HUDEP-2 (cell line): ENCODE data around the gene TOMM7.
"Not testable (repeated sequence)": the region's sequence is repeated elsewhere in the genome, so short reads cannot be mapped to it uniquely, and the experiment has no call there.

ENCODE experiments used
- DNase-seq, 76 experiments: peaks; one replicate each; lab custom pipeline; 2025; ENCODE audit not compliant: unreplicated experiment in 76 of 76; lab: John Stamatoyannopoulos, UW

TOMM7 gene

DNA sequence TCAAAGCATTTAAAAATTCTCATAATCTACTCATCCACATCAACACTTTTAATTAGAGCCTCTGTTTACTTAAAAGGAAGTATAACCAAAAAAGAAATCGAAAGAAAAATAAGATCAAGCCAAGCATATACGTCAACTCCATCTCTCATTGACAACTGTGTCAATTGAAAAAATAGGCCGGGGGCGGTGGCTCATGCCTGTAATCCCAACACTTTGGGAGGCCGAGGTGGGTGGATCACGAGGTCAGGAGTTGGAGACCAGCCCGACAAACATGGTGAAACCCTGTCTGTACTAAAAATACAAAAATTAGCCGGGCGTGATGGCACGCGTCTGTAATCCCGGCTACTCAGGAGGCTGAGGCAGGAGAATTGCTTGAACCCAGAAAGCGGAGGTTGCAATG lies 32.0 kb downstream of the TOMM7 start:
- not testable (repeated sequence) for DNase-seq

DNA sequence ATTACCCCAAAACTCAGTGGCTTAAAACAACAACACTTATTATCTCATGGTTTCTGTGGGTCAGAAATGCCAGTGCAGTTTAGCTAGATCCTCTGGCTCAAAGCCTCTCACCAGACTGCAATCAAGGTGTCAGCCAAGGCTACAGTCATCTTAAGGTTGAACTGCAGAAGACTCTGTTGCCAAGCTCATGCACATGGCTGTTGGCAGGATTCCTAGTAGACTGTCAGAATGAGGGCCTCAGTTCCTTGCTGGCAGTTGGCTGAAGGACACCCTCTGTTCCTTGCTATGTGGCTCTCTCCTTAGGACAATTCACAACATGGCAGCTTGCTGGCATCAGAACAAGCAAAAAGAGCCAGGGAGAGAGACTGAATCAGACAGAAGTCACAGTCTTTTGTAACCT lies 34.7 kb downstream of the TOMM7 start:
- no peak for DNase-seq

GRCh38 chr7:22786290-22786932 lies 36.2 kb downstream of the TOMM7 start:
- no peak for DNase-seq

- no peak for DNase-seq
These were observed 38.3 kb downstream of the TOMM7 start for GRCh38 chr7:22784346-22784745.

- no peak for DNase-seq
These were observed 39.2 kb downstream of the TOMM7 start for GRCh38 chr7:22783421-22783820.

DNA sequence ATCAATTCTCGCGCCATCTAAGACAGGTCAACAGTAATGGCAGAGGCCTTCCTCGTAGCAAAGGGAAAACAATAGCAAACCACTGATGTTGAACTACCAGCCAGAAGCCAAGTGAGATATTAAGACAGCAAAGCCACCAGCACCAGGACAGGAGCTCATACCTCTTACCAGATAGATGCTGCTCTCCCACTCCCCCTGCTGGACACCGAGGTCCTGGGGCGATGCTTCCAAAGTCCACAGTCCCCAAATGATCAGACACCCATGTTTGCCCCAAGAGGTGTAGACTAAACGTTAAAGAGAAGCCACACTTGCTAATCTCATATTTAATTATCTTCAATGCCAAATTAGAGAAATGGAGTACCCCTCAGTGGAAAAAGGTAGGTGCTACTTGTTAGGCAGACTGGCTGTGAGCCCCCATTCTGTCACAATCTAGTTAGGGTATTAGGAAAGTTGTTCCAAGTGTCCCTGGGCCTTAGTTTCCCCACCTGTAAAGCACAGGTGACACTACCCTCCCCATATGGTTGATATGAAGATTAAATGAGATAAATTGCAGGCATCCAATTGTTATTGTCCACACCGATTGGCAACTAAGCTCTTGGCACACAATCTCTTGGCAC lies 39.9 kb downstream of the TOMM7 start:
- peak in 68 of 76 experiments; percentile 2 to 77 (median 46) for DNase-seq

DNA sequence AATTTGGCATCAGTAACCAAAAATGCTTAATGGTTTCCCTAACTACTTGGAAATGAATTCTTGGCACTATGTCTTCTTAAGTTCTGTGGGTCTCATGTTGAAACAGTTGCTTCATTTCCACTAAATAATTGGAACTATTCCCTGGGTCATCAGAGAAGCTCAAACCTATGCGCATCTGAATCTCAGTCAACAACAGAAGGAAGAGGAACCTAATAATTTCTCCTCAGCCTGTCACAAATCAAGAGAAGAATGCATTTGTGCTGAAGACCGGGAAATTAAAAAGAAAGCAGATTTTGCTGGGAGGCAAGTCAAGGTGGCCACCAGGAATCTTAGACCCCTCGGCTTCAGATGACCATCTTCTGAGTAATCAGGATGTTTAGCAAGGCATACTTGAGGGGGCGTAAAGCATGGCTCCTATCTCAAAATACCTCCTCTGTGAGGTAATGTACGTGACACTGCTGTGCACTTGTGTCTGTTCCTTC lies 41.4 kb downstream of the TOMM7 start:
- DNase-seq: no peak

DNA sequence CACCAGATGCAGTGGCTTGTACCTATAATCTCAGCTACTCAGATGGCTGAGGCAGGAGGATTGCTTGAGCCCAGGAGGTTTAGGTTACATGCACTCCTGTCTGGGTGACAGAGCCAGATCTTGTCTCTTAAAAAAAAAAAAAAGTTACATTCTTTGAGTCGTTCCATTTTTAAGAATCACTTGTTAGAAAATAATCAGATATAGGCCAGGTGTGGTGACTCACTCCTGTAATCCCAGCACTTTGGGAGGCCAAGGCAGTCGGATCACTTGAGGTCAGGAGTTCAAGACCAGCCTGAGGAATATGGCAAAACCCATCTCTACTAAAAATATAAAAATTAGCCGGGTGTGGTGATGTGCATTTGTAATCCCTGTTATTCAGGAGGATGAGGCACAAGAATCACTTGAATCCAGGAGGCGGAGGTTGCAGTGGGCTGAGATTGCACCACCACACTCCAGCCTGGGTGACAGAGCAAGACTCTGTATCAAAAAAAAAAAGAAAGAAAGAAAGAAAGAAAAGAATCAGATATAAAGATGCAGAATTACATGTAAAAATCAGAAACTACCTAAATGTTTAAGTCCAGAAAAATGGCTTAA lies 42.8 kb downstream of the TOMM7 start:
- DNase-seq: not testable (repeated sequence)

DNA sequence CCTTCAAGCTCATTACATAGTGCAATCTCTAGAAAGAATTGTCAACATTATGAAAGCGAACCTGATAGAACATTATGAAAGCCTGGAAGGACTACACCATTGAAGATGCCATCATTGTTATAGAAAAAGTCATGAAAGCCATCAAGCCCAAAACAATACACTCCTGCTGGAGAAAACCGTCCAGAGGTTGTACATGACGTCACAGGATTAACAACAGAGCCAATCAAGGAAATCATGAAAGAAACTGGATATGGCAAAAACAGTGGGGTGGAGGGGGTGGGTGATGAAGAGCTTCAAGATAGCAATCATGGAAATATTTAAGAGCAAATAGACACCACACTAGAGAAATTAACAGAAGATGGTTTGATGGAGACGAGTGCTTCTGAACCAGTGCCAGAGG lies 45.7 kb downstream of the TOMM7 start:
- DNase-seq: no peak

DNA sequence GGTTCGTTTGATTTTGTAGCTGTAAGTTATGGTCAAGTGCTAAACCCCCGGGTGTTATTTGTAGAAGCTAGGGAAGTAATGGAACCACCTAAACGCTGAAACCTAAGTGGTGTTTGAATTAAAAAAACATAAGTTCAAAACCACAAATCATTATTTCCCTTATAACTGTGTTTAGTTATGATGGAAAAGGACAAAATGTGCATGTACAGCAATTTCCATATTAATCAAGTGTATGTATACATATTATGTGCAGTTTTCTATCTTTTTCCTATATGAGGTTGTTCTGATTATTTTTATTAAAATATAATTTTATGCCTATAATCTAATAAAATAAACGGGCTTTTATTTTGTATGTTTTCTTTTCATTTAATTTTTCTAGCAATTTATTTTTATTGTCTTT lies 49.8 kb downstream of the TOMM7 start:
- DNase-seq: no peak

DNA sequence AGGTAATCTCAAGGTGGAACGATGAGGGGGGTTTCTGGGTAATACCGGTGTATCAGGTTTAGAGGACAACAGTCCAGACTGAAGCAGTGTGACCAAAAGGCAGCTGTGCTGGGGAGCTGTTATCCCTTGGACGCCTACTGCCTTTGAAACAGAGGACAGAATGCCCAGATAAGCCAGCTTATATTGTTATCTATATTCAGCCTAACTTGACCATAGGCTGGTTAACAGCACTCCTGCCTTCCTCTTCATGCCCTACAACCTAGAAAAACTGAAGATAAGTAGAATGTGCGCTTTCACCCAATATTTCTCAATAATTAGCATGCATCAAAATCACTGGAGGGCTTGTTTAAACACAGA lies 50.8 kb downstream of the TOMM7 start:
- DNase-seq: peak in 6 of 76 experiments; percentile 6 to 19 (median 16)

DNA sequence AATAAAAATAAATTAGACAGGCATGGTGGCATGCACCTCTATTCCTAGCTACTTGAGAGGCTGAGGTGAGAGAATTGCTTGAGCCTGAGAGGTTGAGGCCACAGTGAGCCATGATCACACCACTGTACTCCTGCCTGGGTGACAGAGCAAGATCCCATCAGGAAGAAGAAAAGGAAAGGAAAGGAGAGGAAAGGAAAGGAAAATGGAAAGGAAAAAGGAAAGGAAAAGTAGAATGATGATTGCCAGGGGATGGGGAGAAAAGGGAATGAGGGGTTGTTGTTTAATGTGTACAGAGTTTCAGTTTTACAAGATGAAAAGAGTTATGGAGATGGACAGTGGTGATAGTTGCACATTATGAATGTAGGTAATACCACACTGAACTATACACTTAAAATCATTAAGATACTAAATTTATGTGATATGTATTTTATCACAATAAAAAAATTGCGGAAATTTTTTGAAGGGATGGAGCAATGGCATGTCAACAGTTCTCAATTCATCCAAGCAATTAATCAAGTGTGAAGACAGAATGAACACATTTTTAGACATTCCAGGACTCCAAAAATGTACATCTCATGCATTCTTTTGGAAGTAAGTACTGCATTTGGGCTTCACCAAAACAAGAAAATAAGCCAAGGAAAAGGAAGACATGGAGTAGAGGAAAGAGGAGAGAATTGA lies 51.3 kb downstream of the TOMM7 start:
- no peak for DNase-seq

- no peak for DNase-seq
These were observed 57.0 kb downstream of the TOMM7 start for GRCh38 chr7:22765609-22766008.
